HG03565 (cell line): ENCODE results near the gene PRSS50.

Experiments used
- ATAC-seq: cut with Tn5 transposase; IDR thresholded peaks from one replicate; pipeline ENCODE4 v1.9.1; 2021; ENCODE audit warnings: mild to moderate bottlenecking, moderate library complexity; ENCODE audit not compliant: unreplicated experiment

The PRSS50 gene

DNA sequence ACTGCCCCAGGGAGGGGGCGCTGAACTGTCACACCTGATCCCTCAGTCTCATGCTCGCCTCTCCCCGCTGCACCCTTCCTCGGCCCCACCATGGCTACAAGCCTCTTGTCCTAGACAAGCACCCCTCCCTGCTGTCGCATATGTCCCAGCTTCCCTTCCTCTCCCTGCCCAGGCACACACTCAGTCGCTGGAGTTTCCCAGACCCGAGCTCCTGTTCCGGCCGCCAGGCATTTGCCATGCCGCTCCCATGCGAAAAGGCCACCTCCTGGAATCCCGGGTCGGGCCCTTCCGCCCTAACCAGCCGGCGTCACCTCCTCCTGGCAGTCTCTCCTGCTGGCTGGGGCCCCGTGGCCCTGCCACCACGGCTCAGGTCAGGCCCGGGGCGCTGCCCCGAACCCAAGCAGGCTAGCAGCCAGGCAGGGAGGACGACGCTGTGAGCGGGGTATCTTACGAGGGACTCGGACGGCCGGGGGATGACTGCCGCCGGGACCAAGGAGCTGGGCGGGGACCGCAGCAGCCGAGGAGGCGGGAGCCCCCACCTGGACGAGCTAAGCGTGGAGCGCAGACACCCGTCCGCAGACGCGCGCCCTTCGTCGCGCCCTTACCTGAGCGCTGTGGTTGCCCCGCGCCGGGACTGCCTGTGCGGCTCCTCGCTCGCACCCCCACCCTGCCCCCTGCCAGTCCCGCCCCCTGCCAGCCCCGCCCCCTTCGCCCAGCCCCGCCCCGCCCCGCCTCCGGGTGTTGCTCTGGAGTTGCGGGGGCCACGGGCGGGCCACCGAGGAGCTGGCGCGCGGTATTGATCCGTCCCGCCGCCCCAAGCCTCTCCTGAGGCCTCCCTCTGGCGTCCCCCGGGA lies 24.4 kb downstream of the PRSS50 start, which contains the start of gene ALS2CL:
TSS of gene ALS2CL (minus strand) at position 642 of the 854 bp plus-strand sequence. CDS start 4,239 bp downstream, outside the sequence.
- no peak for ATAC-seq

DNA sequence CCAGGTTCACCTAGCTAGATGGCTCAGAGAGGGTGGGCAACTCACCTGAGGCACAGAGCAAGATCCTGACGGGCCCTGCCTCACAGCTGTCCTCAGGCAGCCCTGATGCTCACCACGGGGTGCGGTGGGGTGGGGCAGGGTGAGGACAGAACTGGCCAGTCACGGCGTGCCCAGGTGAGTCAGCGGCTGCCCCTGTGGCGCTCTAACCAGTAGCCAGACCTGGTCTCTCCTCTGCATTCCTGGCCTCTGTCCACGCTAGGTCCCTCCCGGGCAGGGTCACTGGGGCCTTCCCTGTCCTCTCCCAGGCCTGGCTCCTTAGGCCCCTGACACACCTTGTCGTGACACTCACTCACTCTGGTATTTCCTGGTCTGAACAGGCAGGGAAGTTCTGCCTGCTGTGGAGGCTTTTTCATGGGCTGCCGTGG lies 25.1 kb downstream of the PRSS50 start:
- ATAC-seq = no peak

- no peak for ATAC-seq
Observed at GRCh38 chr3:46690798-46691197, 26.9 kb downstream of the PRSS50 start.

- ATAC-seq = no peak
Observed at GRCh38 chr3:46685446-46685845, 32.2 kb downstream of the PRSS50 start.

- ATAC-seq = no peak
Observed at GRCh38 chr3:46684891-46685290, 32.8 kb downstream of the PRSS50 start.

- no peak for ATAC-seq
Observed at GRCh38 chr3:46682974-46683373, 34.7 kb downstream of the PRSS50 start.

- ATAC-seq = no peak
Observed at GRCh38 chr3:46681856-46682540, 35.7 kb downstream of the PRSS50 start.

DNA sequence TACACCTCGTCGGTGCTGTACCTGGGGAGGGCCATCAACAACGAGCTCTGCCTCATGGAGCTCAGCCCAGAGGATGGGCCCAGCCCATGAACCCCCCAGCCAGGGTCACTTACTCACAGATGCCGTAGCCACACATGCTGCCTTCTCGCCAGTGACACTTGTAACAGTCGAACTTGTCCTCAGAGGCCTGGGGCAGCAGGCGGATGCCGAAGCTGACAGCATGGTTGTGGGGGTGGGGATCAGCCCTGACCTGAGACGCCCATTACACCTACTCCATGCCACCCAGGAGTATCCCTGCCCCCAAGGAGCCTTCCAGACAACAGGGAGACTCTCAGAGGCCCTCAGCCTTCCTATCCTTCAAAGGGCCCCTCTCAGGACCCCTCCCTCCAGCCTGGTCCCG lies 36.3 kb downstream of the PRSS50 start:
- no peak for ATAC-seq

GRCh38 chr3:46680298-46680826 lies 37.3 kb downstream of the PRSS50 start:
- no peak for ATAC-seq

DNA sequence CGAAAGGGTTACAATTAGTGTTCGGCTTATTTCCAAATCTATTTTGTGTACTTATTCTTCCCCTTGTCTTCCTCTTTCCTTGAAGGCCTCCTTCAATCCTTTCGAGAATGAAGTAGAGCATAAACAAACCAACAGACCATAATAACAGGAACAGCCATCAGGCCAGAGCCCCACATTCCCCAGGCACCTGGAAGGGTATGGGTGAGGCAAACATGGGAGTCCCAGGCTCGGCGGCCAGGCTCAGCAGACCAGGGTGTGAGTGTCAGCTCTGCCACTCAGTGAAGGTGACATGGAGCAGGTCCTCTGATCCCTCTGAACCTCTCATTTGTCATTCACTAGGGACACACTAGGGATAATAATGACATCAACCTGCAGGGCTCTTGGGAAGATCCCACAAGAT lies 38.0 kb downstream of the PRSS50 start:
- no peak for ATAC-seq

GRCh38 chr3:46678280-46678679 lies 39.4 kb downstream of the PRSS50 start:
- ATAC-seq = no peak

GRCh38 chr3:46677411-46677726 lies 40.3 kb downstream of the PRSS50 start:
- no peak for ATAC-seq

DNA sequence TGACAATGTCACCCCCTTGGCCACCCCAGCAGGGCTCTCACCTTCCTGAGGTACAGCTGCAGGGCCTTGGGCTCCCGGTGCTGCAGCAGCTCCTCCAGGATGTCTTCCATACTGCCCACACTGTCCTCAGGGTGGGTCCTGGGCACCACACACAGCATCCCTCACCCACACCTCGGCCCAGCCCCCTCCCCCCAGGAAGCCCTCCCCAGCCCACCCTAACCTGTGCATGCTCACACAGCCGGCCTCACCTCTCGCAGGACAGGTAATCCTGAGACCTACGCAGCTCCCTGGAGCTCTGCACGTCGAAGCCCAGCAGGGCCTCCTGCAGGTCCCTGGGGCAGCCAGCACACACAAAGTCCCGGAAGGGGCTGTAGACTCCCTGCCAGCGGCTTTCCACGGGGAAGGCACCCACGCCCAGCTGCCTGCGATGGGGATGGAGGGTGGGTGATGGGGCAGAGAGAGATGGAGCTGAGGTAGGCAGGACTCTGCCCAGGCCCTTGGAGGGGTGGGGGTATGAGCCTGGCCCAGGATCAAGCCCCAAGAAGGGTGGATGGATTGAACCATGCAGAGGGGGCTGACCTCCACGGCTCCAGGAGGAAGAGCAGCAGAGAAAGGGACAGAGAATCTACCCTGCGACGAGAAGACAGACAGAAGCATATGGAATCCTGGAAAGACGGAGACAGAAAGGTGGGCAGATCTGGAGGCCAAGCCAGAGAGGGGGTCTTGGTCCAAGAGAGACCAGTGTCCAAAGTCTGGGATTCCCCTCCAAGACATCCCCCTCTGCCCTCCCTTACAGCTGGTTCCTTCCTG lies 40.9 kb downstream of the PRSS50 start:
- ATAC-seq = no peak

DNA sequence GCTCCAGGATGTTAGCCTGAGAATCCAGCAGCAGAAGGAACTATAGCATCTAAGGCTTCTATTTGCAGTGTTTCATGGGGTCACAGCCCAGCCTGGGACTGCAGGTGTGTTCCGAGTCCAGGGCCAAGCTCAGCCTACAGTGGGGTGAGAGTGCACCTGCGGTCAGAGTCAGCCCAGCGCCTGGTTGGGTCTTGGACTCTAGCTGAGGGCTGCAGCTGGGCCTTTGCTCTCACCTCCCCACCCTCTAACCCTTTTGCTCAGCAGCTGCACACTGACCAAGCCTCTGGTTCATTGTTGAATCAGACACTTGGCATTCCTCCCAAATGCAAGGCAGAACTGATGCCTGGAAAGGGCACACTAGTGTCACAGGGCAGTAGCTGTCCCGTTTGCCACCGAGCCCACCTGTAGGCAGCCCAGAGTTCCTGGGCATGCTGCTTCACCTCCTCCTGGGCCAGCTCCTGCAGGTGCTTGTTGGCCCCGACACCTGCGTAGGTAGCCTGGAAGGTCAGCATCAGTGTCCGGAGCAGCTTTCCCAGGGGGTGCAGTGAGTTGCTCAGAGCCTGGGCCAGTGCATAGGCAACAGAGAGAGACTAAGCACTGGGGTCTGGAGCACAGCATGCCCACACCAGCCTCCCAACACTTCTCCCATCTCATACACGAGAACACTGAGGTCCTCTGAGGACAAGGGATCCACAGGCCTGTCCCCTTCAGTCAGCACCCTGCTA lies 41.7 kb downstream of the PRSS50 start:
- ATAC-seq = no peak

GRCh38 chr3:46675426-46675825 lies 42.2 kb downstream of the PRSS50 start:
- no peak for ATAC-seq

DNA sequence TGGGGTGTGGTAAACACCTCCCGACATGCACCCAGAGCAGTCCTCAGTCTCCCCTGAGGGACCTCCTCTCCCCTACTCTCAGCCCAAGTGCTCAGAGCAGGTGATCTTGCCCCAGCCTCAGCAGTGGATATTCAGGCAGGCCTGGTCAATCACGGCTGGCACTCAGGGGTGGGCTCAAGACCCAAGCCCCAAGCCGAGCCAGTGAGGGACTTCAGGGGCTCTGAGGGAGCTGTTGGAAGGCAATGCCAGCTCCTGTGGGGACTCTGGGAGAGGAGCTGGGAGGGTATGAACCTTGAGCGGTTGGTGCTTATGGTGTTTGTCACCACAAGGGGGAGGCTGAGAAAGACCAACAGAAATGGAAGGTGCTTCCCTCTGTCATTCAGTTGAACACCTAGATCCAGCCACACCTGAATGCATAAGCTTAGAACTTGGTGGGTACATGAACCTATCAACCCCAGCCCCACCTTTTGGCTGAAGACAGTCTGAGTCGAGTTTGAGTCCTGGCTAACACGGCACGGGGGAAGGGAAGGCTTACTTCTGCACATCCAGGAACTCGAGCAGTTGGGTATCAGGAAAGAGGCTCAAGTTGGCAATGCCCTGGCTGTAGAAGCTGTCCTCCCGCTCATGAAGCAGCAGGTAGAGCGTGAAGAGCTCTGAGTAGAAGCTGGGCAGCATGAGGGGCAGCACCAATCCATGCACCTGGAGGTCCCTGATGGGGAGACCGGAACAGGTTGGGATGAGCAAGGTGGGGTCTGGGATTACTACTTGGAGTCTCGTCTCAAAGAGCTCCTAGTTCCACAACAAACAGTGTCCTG lies 43.4 kb downstream of the PRSS50 start:
- no peak for ATAC-seq

DNA sequence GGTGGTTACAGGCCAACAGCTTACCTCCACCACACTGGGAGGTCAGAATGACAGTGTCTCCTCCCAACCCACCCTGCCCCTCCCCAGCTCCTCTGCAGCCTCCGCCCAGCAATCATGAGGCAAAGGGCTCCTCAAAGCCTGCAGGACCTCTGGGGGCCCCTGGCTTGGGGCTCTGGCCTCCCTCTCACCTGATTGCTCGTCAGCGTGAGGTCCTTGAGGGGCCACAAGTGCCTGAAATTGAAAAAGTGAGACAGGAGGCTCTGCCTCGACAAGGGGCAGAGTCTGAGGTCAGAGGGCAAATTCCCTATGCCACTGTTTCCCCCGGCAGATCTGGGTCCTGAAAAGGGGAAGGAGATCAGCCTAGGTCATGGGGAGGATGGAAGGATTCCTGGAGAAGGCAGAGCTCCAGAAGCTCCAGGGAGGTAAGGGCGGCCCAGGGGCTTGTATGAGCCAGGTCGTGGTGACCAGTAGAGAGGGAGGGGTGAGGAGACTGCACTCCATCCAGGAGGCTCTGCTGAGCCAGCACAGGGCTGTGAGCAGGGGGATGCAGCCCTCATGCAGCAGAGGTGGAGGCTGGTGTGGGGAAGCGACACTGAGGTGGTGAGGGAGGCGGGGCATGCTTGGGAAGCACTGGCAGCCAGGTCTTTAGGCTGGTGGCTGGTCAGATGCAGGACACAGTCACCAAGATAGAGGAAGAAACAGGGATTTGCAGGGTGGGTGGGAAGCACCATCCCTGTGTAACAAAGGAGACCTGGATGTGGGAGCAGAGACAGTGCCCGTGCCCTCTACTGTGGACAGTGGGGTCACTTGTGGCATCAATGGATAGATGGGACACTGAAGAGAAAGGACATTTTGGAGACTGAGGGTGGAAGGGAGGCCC lies 44.3 kb downstream of the PRSS50 start:
- no peak for ATAC-seq

- ATAC-seq = no peak
Observed at GRCh38 chr3:46672349-46672695, 45.3 kb downstream of the PRSS50 start.
